Left cardiac atrium (tissue), 4 donors: ENCODE data around the gene NPC1L1. TPM values are rescaled to one million over a fixed set of nuclear protein-coding genes. Genes with fewer than 3 reads are reported as not detected.
A peak's percentile ranks its signal among the peaks of the same experiment; 100 is the strongest.

Source experiments
- ATAC-seq, 2 donors: fragments of 200-7000 bp; cut with Tn5 transposase; one replicate each; pipeline ENCODE4 v1.9.1; 2020; ENCODE audit warnings: mild to moderate bottlenecking in 2 of 2, moderate library complexity in 2 of 2
- DNase-seq: peaks from one replicate; pipeline ENCODE4 v3.0.0-alpha.2; 2020
- intact Hi-C, 2 donors: fragments of 100-400 bp; cut with DNase I; formaldehyde crosslinking; loops; one replicate each; pipeline versions ENCODE4 v1.14.1 to v1.15.1; 2022 to 2023
- long read RNA-seq: library from polyadenylated mRNA; unstranded; transcript quantifications from one replicate; pipeline ENCODE4 v2.0.0, GENCODE V29; 2021
- total RNA-seq, 2 donors: library from RNA; stranded (reverse); fragmentation: NEBNext Ultra II Directional; extraction: Animal tissue kit (Norgen Biotek cat#: 25700); gene quantifications; one replicate each; pipeline ENCODE4 v1.2.1, GENCODE V29; 2021
- donor health status: DM: no; HTN: yes; CAD: no.
- donor health status: DM: no; HTN: yes; CAD: no; lungs with severe emphysema.
- donor health status: DM: yes; HTN: yes; CAD: no.
- donor health status: Dilated cardiomyopathy.

The NPC1L1 gene
- under 1 TPM; 0.09 to 0.10 TPM for total RNA-seq
- long read RNA-seq, result 0 reads

- DNase-seq (no peak), ATAC-seq (no peak)
- intact Hi-C loops, result no loop called here
Observed at GRCh38 chr7:44541028-44541869, at the start of gene NPC1L1. NPC1L1 (minus strand) TSS chr7:44541330; CDS start chr7:44541259, 71 bp downstream.

- ATAC-seq, result no peak
- DNase-seq, result no peak
- intact Hi-C loops, result no loop called here
Observed at GRCh38 chr7:44590910-44591309, 49.8 kb upstream of the NPC1L1 start.

- ATAC-seq (peak; percentile 61 to 72), DNase-seq (peak; percentile 47)
- intact Hi-C loops, result loop anchor here (2.0 to 5.0 kb wide), 2 partner anchors 259 to 334 kb away; no protein-coding TSS in a partner anchor
Observed at GRCh38 chr7:44587843-44588711, 46.9 kb upstream of the NPC1L1 start.

- ATAC-seq (no peak), DNase-seq (no peak)
- intact Hi-C loops, result loop anchor here in 1 of 2 donors (5.0 kb wide), 1 partner anchor 264 kb away; the partner anchor contains the start of gene H2AZ2
Observed at GRCh38 chr7:44583146-44583865, 42.2 kb upstream of the NPC1L1 start.

GRCh38 chr7:44581879-44582603 is 40.9 kb upstream of the NPC1L1 start, which contains the start of gene TMED4:
TMED4 (minus strand) TSS chr7:44582231; CDS start chr7:44582206, 25 bp downstream.
- intact Hi-C loops, result loop anchor here in 1 of 2 donors (5.0 kb wide), 1 partner anchor 265 kb away; the partner anchor contains the start of gene H2AZ2
- DNase-seq (peak; percentile 100), ATAC-seq (peak; percentile 99)

GRCh38 chr7:44580945-44581878 is 40.1 kb upstream of the NPC1L1 start:
- peak; percentile 4 to 20 for ATAC-seq
- peak; percentile 39 for DNase-seq
- intact Hi-C loops, result loop anchor here in 1 of 2 donors (5.0 kb wide), 1 partner anchor 266 kb away; the partner anchor contains the start of gene H2AZ2

- no peak for ATAC-seq
- no peak for DNase-seq
- intact Hi-C loops, result no loop called here
Observed at GRCh38 chr7:44576228-44576627, 35.1 kb upstream of the NPC1L1 start.

GRCh38 chr7:44575054-44575453 is 33.9 kb upstream of the NPC1L1 start:
- intact Hi-C loops, result no loop called here
- no peak for ATAC-seq
- DNase-seq, result no peak

- intact Hi-C loops, result no loop called here
- ATAC-seq (no peak), DNase-seq (no peak)
Observed at GRCh38 chr7:44574287-44574872, 33.2 kb upstream of the NPC1L1 start.

GRCh38 chr7:44573464-44574286 is 32.5 kb upstream of the NPC1L1 start, which contains the start of gene DDX56:
DDX56 (minus strand) TSS chr7:44573908; CDS start chr7:44573895, 13 bp downstream.
- ATAC-seq (peak; percentile 98), DNase-seq (peak; percentile 98)
- intact Hi-C loops, result no loop called here

- ATAC-seq (no peak), DNase-seq (no peak)
- intact Hi-C loops, result no loop called here
Observed at GRCh38 chr7:44572771-44573170, 31.6 kb upstream of the NPC1L1 start.

- intact Hi-C loops, result loop anchor here (10.0 kb wide), 4 partner anchors 75 to 355 kb away; partner anchors contain the start of gene NUDCD3 (in 1 of the 2)
- DNase-seq (no peak), ATAC-seq (no peak)
Observed at GRCh38 chr7:44569959-44570358, 28.8 kb upstream of the NPC1L1 start.

GRCh38 chr7:44568771-44569560 is 27.8 kb upstream of the NPC1L1 start:
- DNase-seq (no peak), ATAC-seq (no peak)
- intact Hi-C loops, result loop anchor here (10.0 kb wide), 4 partner anchors 74 to 354 kb away; partner anchors contain the start of gene NUDCD3 (in 1 of the 2)

- DNase-seq (no peak), ATAC-seq (no peak)
- intact Hi-C loops, result loop anchor here (10.0 kb wide), 4 partner anchors 73 to 353 kb away; partner anchors contain the start of gene NUDCD3 (in 1 of the 2)
Observed at GRCh38 chr7:44567884-44568283, 26.8 kb upstream of the NPC1L1 start.

- intact Hi-C loops, result loop anchor here (10.0 kb wide), 4 partner anchors 72 to 352 kb away; partner anchors contain the start of gene NUDCD3 (in 1 of the 2)
- DNase-seq (no peak), ATAC-seq (no peak)
Observed at GRCh38 chr7:44566680-44567079, 25.6 kb upstream of the NPC1L1 start.
